HG03159 (cell line): Measurements from ENCODE around the gene EXOSC5.
"Not testable (repeated sequence)": the region's sequence is repeated elsewhere in the genome, so short reads cannot be mapped to it uniquely, and the experiment has no call there.

Experiments
- ATAC-seq: cut with Tn5 transposase; IDR thresholded peaks from one replicate; pipeline ENCODE4 v1.9.1; 2021; ENCODE audit warnings: mild to moderate bottlenecking, moderate library complexity; ENCODE audit not compliant: unreplicated experiment

EXOSC5 gene

DNA sequence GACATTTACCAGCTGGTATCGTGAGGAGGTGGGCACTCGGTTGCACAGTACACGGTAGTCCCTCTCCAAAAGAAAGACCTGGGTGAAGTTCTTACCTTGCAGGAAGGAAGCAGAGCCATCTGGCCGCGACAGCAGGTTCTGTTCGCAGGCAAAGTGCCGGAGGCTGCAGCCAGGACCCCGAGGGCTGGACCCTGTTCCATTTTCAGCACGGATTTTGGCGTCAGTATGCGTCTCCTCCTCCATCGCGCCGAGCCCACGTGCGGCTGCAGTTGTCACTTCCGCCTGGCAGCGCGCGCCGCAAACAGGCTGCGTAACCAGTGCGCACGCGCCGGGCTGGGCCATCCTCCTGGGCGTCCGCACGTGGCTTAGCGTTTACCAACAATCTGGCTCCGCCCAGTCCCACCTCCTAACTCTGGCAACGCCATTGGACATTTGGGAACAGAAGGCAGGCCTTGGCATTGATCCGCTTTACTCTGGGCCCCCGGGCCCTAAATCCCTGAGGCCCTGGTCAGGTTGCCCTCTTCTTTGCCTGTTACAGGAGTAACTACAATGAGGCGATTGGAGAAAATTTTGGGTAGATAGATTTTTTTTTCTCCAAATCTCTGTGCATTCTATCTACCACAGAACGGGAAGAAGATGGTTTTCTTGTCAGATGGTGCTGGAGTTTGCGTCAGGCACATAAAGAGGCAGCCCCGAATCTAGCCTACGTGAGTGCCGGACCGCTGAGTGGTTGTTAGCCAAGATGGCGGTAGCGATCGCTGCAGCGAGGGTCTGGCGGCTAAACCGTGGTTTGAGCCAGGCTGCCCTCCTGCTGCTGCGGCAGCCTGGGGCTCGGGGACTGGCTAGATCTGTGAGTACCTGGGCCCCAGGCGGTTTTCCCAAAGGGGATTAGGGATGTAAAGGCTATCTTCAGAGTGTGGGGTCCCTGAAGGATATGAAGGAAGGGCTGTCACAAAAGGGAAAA is at the start of gene EXOSC5, which contains the start of gene BCKDHA:
EXOSC5 (minus strand) TSS at position 274 of the 964 bp plus-strand sequence; CDS start at position 243, 31 bp downstream.
BCKDHA (plus strand) TSS at position 733 of the 964 bp plus-strand sequence; CDS start at position 743, 10 bp downstream.
- peak; percentile 86 for ATAC-seq

DNA sequence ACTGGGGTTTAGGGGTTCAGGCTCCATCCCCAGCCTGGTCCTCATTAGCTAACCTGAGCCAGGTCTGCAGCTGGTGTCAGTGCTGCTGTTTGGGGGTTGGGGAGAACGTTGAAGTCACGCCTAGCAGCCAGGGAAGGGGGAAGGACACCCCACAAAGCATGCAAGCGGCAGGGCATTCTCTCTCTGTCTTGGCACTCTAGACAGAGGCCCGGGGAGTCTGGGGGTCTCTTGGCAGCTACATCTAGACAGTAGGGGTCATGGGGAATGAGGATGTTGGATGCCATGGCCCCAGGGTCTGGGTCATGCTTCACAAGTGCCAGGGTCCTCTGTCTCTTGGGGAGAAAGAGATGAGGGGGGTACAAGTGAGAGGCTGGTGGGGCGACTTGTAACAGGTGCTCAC is 48.4 kb upstream of the EXOSC5 start:
- no peak for ATAC-seq

DNA sequence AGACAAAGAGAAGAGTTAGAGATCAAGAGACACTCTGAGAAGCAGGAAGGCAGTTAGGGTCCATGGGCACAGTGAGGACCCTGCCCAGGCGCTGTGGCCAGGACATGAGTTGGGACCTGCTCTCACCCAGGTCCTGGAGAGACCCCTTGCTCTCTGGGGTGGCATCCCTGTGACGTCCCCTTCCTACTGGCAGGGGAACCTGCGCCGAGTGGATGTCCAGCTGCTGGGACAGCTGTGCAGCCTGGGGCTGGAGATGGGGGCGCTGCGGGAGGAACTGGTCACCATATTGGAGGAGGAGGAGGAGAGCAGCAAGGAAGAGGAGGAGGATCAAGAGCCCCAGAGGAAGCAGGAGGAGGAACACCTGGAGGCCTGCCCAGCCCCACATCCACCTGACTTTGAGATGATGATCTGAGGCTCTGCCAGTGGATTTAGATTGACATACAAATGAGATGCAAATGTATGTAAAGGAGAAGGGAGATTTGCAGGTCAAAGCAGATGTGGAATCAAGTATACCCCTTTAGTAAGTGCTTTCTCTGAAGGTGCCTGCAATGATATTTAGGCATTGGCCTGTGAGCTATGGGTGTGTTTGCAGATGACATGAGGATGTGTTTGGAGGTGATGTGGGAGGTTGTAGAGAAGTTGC is 46.8 kb upstream of the EXOSC5 start:
- no peak for ATAC-seq

DNA sequence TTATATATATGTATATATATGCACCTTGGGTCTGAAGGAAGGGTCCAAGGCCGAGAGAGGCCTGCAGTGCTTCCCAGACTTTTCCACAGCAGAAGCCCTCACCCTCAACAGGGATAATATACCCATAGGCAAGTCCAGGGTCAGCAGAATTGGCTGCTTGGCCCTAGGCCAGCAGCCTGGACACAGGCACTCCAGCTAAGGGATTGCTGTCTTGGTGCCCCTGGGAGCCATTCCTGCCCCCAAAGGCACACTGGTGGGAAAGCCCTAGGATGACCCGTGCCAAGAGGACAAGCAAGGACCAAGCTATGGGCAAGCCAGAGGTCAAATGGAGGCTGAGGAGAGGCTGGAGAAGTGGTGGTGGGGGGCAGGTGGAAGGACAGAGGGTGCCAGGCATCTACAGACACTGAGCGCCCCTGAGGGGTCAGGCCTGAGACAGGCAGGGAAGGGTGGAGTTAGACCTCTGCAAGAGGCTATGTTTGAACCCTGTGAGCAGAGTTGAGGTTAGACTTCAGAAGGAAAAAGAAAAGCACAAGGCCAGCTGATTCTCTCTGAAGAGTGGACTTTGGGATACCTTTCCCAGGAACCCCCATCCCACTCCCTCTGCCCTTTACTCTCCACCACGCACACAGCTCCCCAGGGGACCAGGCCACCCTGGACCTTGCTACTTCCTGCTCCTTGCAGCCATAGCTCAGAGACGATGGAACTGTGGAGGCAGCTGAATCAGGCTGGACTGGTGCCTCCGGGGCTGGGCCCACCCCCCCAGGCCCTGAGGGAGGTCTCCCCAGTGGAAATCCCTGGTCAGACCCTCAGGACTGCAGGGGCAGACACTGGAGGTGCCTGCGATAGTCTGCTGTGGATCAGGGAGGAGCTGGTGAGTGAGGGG is 45.6 kb upstream of the EXOSC5 start, which contains the start of gene ERICH4:
ERICH4 (plus strand) TSS at position 684 of the 883 bp plus-strand sequence; CDS start at position 698, 14 bp downstream.
- no peak for ATAC-seq

DNA sequence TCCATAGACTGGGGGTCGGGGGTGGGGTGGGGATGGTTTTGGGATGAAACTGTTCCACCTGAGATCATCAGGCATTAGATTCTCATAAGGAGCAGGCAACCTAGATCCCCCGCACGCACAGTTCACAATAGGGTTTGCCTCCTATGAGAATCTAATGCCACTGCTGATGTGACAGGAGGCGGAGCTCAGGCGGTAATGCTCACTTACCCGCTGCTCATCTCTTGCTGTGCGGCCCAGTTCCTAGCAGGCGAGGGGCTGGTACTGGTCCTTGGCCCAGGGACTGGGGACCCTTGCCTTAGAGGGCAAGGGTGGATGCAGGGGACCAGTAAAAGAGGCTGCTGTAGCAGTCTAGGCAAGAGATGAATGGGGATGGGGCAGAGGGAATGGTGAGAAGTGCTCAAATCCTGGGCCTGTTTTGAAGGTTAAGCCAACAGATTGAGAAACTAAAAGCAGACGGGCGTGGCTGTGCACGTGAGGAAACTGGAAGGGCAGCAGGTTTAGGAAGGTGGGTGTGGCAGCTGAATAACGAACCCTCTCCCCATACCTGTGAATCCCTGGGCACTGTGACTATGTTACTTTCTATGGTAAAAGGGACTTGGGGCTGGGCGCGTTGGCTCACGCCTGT is 44.3 kb upstream of the EXOSC5 start:
- ATAC-seq: no peak

DNA sequence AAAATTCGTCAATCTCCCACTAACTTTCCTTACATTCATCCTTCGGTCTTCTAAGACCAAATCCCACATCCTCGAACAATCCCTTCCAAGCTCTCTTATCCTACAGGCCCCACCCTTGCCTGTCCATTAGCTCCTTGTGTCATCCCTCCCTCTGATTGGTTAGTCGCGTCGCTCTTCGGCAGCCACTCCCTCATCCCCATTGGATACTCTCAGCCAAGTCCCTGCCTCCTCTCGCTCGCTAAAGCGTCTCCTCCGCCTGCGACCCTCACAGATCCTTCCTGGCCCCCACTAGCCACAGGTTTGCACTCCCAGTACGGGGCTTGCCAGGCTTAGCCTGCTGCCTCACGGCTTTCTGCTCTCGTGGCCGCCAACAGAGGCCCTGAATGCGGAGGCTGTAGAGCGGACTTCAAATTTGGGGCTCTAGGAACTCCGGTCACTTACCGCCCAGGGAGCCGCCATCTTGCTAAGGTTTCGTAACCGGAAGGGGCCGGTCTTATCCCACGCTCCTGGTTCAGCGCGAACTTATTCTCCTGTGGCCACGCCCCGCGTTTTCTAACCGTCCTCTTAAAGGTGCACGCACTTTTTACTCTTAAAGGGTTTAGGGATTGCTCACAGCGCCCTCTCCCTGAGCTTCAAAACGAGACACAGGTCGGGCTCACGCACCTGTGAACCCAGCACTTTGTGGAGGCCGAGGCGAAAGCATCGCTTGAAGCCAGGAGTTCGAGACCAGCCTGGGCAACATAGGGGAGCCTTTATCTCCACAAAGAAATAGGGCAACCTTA is 42.5 kb upstream of the EXOSC5 start, which contains the start of gene DMAC2:
DMAC2 (minus strand) TSS at position 472 of the 782 bp plus-strand sequence; CDS start at position 459, 13 bp downstream.
- peak; percentile 93 for ATAC-seq

DNA sequence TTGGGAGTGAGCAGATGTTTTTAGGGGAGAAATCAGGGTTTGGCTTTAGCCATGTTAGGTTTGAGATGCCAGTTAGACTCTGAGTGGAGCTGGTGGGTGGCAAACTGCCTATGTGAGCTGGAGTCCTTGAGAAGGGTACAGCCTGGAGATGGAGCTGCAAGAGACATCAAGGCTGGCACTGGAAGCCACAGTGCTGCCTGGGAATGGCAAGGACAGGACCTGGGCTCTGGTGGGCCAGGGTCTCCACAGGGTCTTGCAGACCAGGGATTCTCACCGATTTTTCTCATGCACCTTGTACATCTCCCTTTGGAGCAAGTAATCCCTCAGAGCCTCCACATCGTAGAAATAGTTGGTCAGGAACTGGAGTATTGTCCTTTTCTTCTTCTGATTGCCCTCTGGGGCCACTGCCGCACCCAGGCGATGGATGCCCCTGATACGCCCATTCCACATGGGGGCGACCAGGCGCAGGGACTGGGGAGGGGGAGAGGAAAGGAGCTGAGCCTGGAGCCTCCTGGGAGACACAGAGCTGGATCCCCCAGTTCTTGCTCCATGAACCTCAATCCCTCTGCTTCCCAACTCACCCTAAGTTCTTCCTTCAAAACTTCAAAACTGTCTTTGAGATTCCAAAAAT is 40.9 kb upstream of the EXOSC5 start:
- ATAC-seq: no peak

DNA sequence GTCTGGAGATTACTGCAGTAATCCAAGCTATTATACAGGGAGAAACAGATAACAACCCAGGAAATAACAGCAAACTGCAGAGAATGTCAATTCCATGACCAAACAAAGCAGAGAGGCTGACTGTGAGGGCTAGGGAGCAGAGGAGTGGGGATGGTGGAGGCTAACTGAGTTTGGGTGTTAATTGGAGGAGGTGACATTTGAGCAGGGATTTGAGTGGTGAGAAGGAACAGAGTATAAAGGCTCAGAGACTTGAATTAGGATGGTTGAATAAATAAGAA is 39.5 kb upstream of the EXOSC5 start:
- no peak for ATAC-seq

DNA sequence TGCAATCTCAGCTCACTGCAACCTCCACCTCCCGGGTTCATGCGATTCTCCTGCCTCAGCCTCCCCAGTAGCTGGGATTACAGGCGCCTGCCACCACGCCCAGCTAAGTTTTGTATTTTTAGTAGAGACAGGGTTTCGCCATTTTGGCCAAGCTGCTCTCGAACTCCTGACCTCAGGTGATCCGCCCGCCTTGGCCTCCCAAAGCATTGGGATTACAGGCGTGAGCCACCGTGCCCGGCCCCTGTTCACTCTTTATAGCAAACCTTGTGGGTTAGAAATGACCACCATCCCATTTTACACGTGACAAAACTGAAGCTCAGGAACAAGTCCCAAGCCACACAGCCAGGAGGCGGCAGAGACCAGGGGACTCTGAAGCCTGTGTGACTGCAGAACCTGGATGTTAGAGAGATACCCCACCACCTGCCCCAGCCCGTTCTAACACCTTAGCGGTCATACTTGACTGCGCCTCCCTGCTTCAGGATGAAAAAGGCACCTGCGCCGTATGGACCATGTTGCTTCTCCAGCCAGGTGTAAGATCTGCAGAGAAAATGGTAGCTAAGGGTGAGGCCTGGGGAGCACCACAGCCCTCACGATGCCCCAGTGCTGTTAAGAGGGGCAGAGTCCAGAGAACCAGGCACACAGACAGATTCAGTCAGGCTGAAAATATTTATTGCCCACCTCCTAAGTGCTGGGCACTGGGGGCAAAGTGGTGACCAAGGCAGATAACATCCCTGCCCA is 38.9 kb upstream of the EXOSC5 start:
- ATAC-seq: no peak

DNA sequence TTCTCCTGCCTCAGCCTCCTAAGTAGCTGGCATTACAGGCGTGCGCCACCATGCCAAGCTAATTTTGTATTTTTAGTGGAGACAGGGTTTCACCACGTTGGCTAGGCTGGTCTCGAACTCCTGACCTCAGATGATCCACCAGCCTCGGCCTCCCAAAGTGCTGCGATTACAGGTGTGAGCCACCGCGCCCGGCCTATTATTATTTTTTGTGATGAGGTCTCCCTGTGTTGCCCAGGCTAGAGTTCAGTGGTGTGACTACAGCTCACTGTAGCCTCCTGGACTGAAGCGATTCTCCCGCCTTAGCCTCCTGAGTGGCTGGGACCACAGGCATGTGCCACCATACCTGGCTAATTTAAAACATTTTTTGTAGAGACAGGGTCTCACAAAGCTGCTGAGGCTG is 38.2 kb upstream of the EXOSC5 start:
- not testable (repeated sequence) for ATAC-seq

DNA sequence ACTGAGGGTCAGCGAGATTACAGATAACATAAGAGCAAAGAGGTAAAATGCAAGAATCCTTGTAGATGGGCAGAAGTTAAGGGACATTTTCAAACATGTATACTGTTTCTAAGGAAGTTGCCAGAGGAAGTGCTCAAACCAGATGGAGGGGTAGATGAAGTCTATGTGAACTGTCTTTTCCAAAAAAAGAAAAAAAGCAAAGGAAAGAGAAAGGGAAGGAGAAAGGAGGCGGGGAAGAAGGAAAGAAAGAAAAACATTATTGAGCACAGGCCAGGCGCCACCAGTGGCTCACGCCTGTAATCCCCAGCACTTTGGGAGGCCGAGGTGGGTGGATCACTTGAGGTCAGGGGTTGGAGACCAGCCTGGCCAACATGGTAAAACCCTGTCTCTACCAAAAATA is 37.3 kb upstream of the EXOSC5 start:
- no peak for ATAC-seq

DNA sequence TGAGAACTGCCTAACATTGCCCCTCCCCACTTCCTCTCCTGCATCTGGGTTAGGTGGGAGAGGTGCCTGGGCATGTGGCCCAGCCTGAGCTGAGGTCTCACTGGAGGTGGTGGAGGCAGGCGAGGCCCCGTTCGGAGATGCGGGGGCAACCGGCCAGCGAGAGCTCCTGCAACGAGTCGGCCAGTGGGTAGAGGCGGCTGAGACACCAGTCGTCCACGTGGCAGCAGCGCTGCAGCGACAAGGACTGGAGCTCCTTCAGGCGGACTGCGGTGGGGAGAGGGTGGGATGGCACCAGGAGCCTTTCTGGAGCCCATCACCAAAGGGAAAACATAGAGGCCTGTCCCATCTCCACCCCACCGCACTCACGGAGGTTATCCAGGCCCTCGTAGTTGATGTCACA is 36.0 kb upstream of the EXOSC5 start:
- ATAC-seq: no peak

DNA sequence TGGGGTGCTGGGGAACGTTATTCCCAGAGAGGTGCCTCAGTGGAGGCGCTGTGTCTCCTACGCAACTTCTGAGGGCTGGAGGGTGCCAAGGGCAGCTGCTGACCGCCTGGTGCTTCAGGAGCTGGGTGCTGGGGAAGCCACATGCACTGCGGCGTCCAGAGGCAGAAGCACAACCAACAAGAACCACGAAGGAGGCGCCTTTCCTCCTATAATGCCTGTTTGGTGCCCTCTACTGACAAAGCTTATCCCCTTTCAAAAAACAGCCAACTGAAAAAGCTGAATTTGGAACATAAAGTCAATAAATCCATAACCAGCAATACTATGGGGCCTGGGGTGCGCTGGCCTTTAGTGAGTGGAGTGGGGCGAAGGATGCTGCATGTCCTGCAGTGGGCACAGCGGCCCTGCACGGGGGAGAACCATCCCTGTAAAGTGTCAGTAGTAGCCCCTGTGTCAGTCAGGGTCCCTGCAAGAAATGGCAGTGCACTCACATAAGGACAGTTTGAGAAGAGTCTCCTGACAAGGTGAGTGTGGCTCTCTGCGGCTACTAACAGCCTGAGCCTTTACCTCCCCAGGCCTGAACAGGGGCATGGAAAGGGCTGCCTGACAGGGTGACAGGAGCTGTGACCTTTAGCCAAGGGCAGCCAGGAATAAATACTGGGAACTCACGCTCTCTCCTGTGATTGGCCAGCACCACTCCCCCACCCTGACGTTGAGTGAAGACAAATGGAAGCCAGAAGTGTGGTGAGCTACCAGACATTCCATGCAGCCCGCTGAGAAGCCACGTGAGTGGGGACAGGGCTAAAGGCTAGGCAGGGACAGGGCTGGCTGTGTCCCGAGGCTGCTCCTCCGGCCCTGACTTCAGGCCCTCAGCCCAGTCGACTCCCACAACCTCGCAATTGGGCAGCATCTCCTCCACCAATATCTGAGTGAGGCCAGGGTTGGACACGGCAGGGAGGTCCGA is 34.5 kb upstream of the EXOSC5 start:
- ATAC-seq: no peak

DNA sequence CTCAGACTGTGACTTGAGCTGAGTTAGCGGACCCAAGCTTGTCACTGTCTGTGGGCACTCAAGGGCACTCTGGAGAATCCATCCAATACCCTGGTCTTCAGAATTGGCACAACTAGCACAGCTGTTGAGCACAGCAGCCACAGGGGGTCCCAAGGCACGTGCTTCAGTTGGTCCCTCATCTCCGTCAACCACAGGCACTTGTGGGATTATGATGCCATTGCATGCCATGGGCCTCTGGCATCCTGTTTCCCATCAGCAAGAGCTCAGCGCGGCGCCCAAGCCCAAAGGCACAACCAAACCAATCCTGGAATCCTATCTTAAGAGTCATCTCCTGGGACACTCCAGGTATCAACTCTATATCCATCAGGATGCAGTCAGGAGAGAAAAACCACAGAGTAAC is 33.8 kb upstream of the EXOSC5 start:
- ATAC-seq: no peak

DNA sequence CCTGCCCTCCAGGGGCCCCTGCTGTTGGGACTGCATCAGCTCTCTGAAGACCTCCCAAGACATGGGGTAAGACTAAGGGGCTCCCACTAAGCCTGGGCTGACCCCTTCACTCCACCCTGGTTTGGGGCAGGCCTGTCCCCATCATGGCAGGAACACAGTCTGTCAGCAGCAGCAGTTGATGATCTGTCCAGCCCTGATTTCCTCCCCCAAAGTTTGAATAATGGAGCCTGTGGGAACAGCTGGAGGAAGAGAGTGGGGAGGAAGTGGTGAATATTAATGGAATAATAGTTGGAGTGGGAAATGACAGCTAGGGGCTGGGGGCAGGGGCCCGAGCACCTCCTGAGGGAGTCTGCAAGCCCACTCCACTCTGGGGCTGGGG is 31.3 kb upstream of the EXOSC5 start:
- no peak for ATAC-seq

DNA sequence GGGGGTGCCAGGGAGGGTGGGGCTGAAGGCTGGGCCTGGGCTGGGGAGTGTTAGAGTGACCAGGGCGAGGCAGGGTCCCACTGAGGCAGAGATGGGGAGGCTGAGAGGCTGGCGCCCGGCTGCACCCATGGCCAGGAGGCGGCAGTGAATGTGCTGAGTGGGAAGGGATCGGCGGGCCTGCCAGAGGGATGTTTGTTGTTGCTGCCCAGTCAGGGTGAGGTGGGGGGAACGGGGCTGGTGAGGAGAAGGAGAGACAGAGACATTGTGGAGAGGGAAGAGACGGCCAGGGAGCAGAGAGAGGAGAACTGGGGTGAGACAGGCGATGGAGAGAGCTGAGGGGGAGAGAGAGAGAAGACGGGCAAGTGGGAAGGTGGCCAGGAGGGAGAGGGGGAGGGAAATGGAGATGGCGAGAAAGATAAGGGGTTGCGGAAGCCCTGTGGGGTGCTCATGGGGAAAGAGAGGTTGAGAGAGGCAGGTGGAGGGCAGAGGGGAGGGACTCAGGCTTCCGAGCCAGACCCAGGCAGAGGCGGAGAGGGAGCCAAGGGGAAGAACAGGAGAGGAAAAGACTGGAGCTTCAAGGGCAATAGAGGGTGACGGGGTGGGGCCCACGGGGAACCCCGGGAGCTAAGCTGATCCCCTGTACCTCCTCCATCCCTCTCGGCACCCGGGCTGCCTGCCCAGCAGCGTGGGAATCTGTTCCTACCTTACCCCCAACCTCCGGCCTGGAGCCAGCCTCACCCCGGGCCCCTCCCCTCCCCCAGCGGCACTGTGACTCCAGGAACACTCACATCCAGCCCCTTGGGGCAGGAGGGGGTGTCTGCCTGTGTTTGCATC is 30.7 kb upstream of the EXOSC5 start:
- no peak for ATAC-seq
